ENCODE results near the gene RABGAP1L.
"Not testable (repeated sequence)": the region's sequence is repeated elsewhere in the genome, so short reads cannot be mapped to it uniquely, and the experiment has no call there.

The RABGAP1L gene

DNA sequence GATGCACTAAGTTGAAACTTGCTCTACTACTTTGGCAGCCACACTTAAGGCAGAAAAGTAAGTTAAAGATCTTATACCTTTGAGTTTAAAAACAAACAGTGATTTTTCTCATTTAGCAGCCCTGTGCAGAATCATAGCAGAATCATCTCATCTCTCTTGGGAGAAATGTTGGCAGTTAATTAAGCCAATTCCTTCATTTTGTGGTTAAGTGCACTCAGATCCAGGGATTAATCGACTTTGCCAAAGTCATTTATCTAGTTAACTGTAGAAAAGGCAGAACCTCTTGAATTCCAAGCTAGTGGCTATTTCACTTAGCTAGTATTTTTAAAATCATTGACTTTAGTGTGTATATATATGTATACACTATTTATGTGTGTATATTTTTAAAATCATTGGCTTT is 413.5 kb downstream of the RABGAP1L start:
- Histone ChIP-seq H3K4me2 (ENCODE audit: low read length) (no peak overlapping the region), H4K12ac (ENCODE audit: low read depth, low read length) (no peak overlapping the region), H3K9me3 (ENCODE audit: insufficient read depth, low read depth, low read length) (peaks cover 5% of the 10 kb centered on the region), H3K36me3 (ENCODE audit: control insufficient read depth in 1 of 2, insufficient read depth in 2 of 2, low read length in 2 of 2) (no peaks in the 10 kb centered on the region), H2BK120ac (ENCODE audit: insufficient read depth, low read length, poor library complexity) (no peak overlapping the region), H3K79me2 (ENCODE audit: control insufficient read depth, insufficient read depth, low read length, poor library complexity) (no peaks in the 10 kb centered on the region), H3K23ac (ENCODE audit: low read length) (no peak overlapping the region), H3K14ac (ENCODE audit: low read length) (no peak overlapping the region), H3K4me3 (ENCODE audit: low read depth, low read length) (no peak overlapping the region), H3K4me1 (ENCODE audit: control insufficient read depth in 1 of 2, insufficient read depth in 2 of 2, low read length in 2 of 2) (no peaks in the 10 kb centered on the region), H3K9ac (ENCODE audit: low read length) (no peak overlapping the region), H2BK5ac (ENCODE audit: low read depth, low read length, poor library complexity) (no peak overlapping the region), H2BK12ac (ENCODE audit: low read length) (no peak overlapping the region), H3K79me1 (ENCODE audit: low read length) (no peaks in the 10 kb centered on the region), H3K27ac (ENCODE audit: low read depth, low read length) (no peak overlapping the region), H3K27me3 (ENCODE audit: insufficient read depth, low read length) (no peaks in the 10 kb centered on the region), H2AFZ (ENCODE audit: insufficient read depth, low read length, poor library complexity) (no peak overlapping the region), H4K91ac (ENCODE audit: low read depth, low read length) (no peak overlapping the region), H4K8ac (ENCODE audit: low read depth, low read length) (no peak overlapping the region), H2AK5ac (ENCODE audit: low read length) (no peak overlapping the region), H3K4ac (ENCODE audit: low read depth, low read length) (no peak overlapping the region), H3K18ac (ENCODE audit: low read length) (no peak overlapping the region)
- no peak for DNase-seq
- WGBS (ENCODE audit: extremely low coverage, insufficient coverage, insufficient read length): no CpG with 5 or more reads among the region's 1 CpG

DNA sequence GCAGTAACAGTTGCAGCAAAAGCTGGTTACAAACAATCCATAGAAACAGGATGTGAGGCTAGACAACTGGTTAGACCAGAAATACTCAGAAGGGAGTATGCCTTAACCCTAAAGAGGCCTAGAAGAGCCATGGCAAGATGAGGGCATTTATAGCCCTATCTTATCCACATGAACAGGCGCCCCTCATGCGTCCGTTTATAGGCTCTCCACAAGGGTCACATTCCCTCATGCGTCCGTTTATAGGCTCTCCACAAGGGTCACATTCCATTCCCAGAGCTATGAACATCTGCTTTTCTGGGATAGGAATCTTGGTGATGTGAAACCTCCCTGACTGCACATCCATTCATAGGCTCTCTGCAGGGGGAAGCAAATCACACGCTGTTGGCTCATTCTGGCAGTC is 416.8 kb downstream of the RABGAP1L start:
- H3K23ac ChIP-seq (ENCODE audit: low read length); H2BK120ac ChIP-seq (ENCODE audit: insufficient read depth, low read length, poor library complexity); H3K4ac ChIP-seq (ENCODE audit: low read depth, low read length); H4K91ac ChIP-seq (ENCODE audit: low read depth, low read length); H3K36me3 ChIP-seq (ENCODE audit: control insufficient read depth in 1 of 2, insufficient read depth in 2 of 2, low read length in 2 of 2); H2BK5ac ChIP-seq (ENCODE audit: low read depth, low read length, poor library complexity); H2AFZ ChIP-seq (ENCODE audit: insufficient read depth, low read length, poor library complexity); H3K9ac ChIP-seq (ENCODE audit: low read length); H4K12ac ChIP-seq (ENCODE audit: low read depth, low read length); H3K9me3 ChIP-seq (ENCODE audit: insufficient read depth, low read depth, low read length); H3K79me1 ChIP-seq (ENCODE audit: low read length); H3K4me1 ChIP-seq (ENCODE audit: control insufficient read depth in 1 of 2, insufficient read depth in 2 of 2, low read length in 2 of 2); H3K4me2 ChIP-seq (ENCODE audit: low read length); H3K18ac ChIP-seq (ENCODE audit: low read length); H3K79me2 ChIP-seq (ENCODE audit: control insufficient read depth, insufficient read depth, low read length, poor library complexity); H3K14ac ChIP-seq (ENCODE audit: low read length); H3K27me3 ChIP-seq (ENCODE audit: insufficient read depth, low read length); H2AK5ac ChIP-seq (ENCODE audit: low read length); DNase-seq; H4K8ac ChIP-seq (ENCODE audit: low read depth, low read length); H3K27ac ChIP-seq (ENCODE audit: low read depth, low read length); H2BK12ac ChIP-seq (ENCODE audit: low read length); H3K4me3 ChIP-seq (ENCODE audit: low read depth, low read length): not testable (repeated sequence)
- no CpG with 5 or more reads among the region's 6 CpGs for WGBS (ENCODE audit: extremely low coverage, insufficient coverage, insufficient read length)

DNA sequence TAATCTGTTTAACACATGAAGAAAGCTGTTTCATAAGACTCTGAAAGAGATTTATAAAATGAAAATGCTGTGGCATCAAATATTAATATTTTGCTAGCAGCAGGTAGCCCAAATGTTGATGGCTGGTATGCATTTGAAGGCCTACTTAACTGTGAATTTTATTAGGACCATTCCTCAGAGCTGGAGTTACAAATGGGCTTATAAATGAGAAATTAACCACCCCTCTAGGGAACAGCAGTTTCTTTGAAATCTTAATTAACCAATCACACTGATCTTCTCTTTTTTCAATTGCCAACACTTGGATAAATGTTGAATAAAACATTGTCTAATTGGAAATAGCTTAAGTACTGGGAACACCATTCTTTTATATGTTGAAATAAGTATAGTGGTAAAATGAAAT is 418.4 kb downstream of the RABGAP1L start:
- H3K23ac ChIP-seq (ENCODE audit: low read length): no peak overlapping the region
- H3K4me2 ChIP-seq (ENCODE audit: low read length): no peak overlapping the region
- no peak overlapping the region for H3K4ac ChIP-seq (ENCODE audit: low read depth, low read length)
- no peak overlapping the region for H2BK12ac ChIP-seq (ENCODE audit: low read length)
- no peak for DNase-seq
- no peaks in the 10 kb centered on the region for H3K79me2 ChIP-seq (ENCODE audit: control insufficient read depth, insufficient read depth, low read length, poor library complexity)
- no peak overlapping the region for H2AFZ ChIP-seq (ENCODE audit: insufficient read depth, low read length, poor library complexity)
- no peak overlapping the region for H4K8ac ChIP-seq (ENCODE audit: low read depth, low read length)
- H3K27me3 ChIP-seq (ENCODE audit: insufficient read depth, low read length): no peaks in the 10 kb centered on the region
- no peaks in the 10 kb centered on the region for H3K79me1 ChIP-seq (ENCODE audit: low read length)
- H3K14ac ChIP-seq (ENCODE audit: low read length): no peak overlapping the region
- no peaks in the 10 kb centered on the region for H3K4me1 ChIP-seq (ENCODE audit: control insufficient read depth in 1 of 2, insufficient read depth in 2 of 2, low read length in 2 of 2)
- H2AK5ac ChIP-seq (ENCODE audit: low read length): no peak overlapping the region
- H3K36me3 ChIP-seq (ENCODE audit: control insufficient read depth in 1 of 2, insufficient read depth in 2 of 2, low read length in 2 of 2): no peaks in the 10 kb centered on the region
- peaks cover 5% of the 10 kb centered on the region for H3K9me3 ChIP-seq (ENCODE audit: insufficient read depth, low read depth, low read length)
- H2BK120ac ChIP-seq (ENCODE audit: insufficient read depth, low read length, poor library complexity): no peak overlapping the region
- no peak overlapping the region for H2BK5ac ChIP-seq (ENCODE audit: low read depth, low read length, poor library complexity)
- no peak overlapping the region for H3K27ac ChIP-seq (ENCODE audit: low read depth, low read length)
- no peak overlapping the region for H4K12ac ChIP-seq (ENCODE audit: low read depth, low read length)
- no peak overlapping the region for H4K91ac ChIP-seq (ENCODE audit: low read depth, low read length)
- H3K9ac ChIP-seq (ENCODE audit: low read length): no peak overlapping the region
- no peak overlapping the region for H3K4me3 ChIP-seq (ENCODE audit: low read depth, low read length)
- no peak overlapping the region for H3K18ac ChIP-seq (ENCODE audit: low read length)

DNA sequence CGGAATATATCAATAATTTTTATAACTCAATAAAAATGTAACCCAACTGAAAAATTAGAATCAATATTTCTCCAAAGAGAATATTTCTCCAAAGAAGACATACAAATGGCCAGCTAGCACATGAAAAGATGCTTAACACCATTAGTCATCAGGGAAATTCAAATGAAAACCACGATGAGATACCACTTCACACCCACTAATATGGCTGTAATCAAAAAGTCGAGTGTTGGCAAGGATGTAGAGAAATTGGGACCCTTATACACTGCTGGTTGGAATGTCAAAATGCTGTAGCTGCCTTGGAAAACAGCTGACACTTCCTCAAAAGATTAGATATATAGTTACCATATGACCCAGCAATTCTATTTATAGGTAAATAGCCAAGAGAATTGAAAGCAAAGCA is 421.5 kb downstream of the RABGAP1L start:
- Histone ChIP-seq H3K4me2 (ENCODE audit: low read length) (no peak overlapping the region), H3K9me3 (ENCODE audit: insufficient read depth, low read depth, low read length) (peaks cover 3% of the 10 kb centered on the region), H2AFZ (ENCODE audit: insufficient read depth, low read length, poor library complexity) (no peak overlapping the region), H2BK12ac (ENCODE audit: low read length) (no peak overlapping the region), H3K4ac (ENCODE audit: low read depth, low read length) (no peak overlapping the region), H3K18ac (ENCODE audit: low read length) (no peak overlapping the region), H4K8ac (ENCODE audit: low read depth, low read length) (no peak overlapping the region), H3K27me3 (ENCODE audit: insufficient read depth, low read length) (no peaks in the 10 kb centered on the region), H4K12ac (ENCODE audit: low read depth, low read length) (no peak overlapping the region), H4K91ac (ENCODE audit: low read depth, low read length) (no peak overlapping the region), H2BK5ac (ENCODE audit: low read depth, low read length, poor library complexity) (no peak overlapping the region), H3K79me1 (ENCODE audit: low read length) (no peaks in the 10 kb centered on the region), H2BK120ac (ENCODE audit: insufficient read depth, low read length, poor library complexity) (no peak overlapping the region), H3K27ac (ENCODE audit: low read depth, low read length) (no peak overlapping the region), H3K23ac (ENCODE audit: low read length) (no peak overlapping the region), H3K14ac (ENCODE audit: low read length) (no peak overlapping the region), H3K4me1 (ENCODE audit: control insufficient read depth in 1 of 2, insufficient read depth in 2 of 2, low read length in 2 of 2) (no peaks in the 10 kb centered on the region), H3K36me3 (ENCODE audit: control insufficient read depth in 1 of 2, insufficient read depth in 2 of 2, low read length in 2 of 2) (no peaks in the 10 kb centered on the region), H3K9ac (ENCODE audit: low read length) (no peak overlapping the region), H3K79me2 (ENCODE audit: control insufficient read depth, insufficient read depth, low read length, poor library complexity) (no peaks in the 10 kb centered on the region), H3K4me3 (ENCODE audit: low read depth, low read length) (no peak overlapping the region), H2AK5ac (ENCODE audit: low read length) (no peak overlapping the region)
- WGBS (ENCODE audit: extremely low coverage, insufficient coverage, insufficient read length): no CpG with 5 or more reads among the region's 3 CpGs
- no peak for DNase-seq

DNA sequence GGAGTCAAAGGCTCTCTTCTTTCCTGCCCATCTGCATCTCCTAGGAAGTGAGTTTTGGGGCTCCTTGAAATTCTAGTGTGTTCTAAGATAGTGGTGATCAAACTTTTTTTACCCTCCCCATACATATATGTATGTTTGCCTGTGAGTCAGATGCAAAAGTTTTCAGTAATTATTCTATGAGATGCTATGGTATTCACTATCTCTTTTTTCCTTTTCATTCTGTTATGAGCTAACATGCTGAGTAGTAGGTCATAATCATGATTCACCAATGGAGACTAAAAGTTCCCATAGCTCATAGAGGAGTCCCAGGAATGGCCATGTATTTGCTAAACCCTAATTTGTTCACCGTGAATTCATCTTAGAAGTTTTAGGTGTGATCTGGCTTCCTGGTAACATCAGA is 424.0 kb downstream of the RABGAP1L start:
- Histone ChIP-seq H3K14ac (ENCODE audit: low read length) (no peak overlapping the region), H4K8ac (ENCODE audit: low read depth, low read length) (no peak overlapping the region), H2BK12ac (ENCODE audit: low read length) (no peak overlapping the region), H3K9me3 (ENCODE audit: insufficient read depth, low read depth, low read length) (no peaks in the 10 kb centered on the region), H3K4ac (ENCODE audit: low read depth, low read length) (no peak overlapping the region), H4K91ac (ENCODE audit: low read depth, low read length) (no peak overlapping the region), H3K9ac (ENCODE audit: low read length) (no peak overlapping the region), H3K79me1 (ENCODE audit: low read length) (no peaks in the 10 kb centered on the region), H3K36me3 (ENCODE audit: control insufficient read depth in 1 of 2, insufficient read depth in 2 of 2, low read length in 2 of 2) (no peaks in the 10 kb centered on the region), H3K18ac (ENCODE audit: low read length) (no peak overlapping the region), H3K79me2 (ENCODE audit: control insufficient read depth, insufficient read depth, low read length, poor library complexity) (no peaks in the 10 kb centered on the region), H3K4me3 (ENCODE audit: low read depth, low read length) (no peak overlapping the region), H2AFZ (ENCODE audit: insufficient read depth, low read length, poor library complexity) (no peak overlapping the region), H3K4me1 (ENCODE audit: control insufficient read depth in 1 of 2, insufficient read depth in 2 of 2, low read length in 2 of 2) (no peaks in the 10 kb centered on the region), H2BK5ac (ENCODE audit: low read depth, low read length, poor library complexity) (no peak overlapping the region), H4K12ac (ENCODE audit: low read depth, low read length) (no peak overlapping the region), H3K27ac (ENCODE audit: low read depth, low read length) (no peak overlapping the region), H2BK120ac (ENCODE audit: insufficient read depth, low read length, poor library complexity) (no peak overlapping the region), H3K23ac (ENCODE audit: low read length) (no peak overlapping the region), H3K27me3 (ENCODE audit: insufficient read depth, low read length) (no peaks in the 10 kb centered on the region), H2AK5ac (ENCODE audit: low read length) (no peak overlapping the region), H3K4me2 (ENCODE audit: low read length) (no peak overlapping the region)
- DNase-seq: peak in 1 of 2 donors; percentile 10
- no CpG with 5 or more reads among the region's 1 CpG for WGBS (ENCODE audit: extremely low coverage, insufficient coverage, insufficient read length)

Measured in trophoblast cell (in vitro differentiated cells and primary cell).